A673 (cell line): ENCODE measurements around the gene THRB.

Experiments used
- EZH2 ChIP-seq: fragments of 200-600 bp; sonication (generic); IDR thresholded peaks from 2 replicates; pipeline ENCODE4 v1.6.1; 2017; ENCODE audit warnings: borderline replicate concordance, low read depth, mild to moderate bottlenecking, mixed read lengths, antibody characterized with exemption, low read length; ENCODE audit not compliant: poor library complexity, severe bottlenecking
- TF ChIP-seq, protein P1 (sequence below): fragments of 300-800, 200-600 bp; sonication (generic); conservative IDR thresholded peaks from 2 replicates; pipeline ENCODE4 v1.5.1; 2017; ENCODE audit warnings: low read depth, mild to moderate bottlenecking, antibody characterized with exemption, low read length, moderate library complexity, mixed read lengths

DNA sequence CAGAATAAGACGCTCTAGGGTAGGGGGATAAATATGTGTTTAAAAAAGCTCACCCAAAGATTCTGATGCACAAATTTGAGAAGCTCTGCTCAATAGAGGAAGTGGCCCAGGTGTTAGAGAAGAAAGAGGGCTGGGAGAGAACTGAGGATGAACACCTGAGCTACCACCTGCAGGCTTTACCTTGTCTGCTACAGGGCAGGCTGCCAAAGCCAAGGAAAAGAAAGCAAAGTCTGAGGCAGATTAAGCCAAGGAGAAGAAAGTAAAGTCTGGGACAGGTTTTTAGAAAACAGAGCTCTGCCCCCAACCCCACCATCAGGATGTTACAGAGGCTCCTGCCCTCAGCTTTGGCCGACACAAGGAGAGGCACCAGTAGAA is 92.9 kb downstream of the THRB start:
- no peak for TF ChIP-seq EZH2
- TF ChIP-seq, protein P1, sequence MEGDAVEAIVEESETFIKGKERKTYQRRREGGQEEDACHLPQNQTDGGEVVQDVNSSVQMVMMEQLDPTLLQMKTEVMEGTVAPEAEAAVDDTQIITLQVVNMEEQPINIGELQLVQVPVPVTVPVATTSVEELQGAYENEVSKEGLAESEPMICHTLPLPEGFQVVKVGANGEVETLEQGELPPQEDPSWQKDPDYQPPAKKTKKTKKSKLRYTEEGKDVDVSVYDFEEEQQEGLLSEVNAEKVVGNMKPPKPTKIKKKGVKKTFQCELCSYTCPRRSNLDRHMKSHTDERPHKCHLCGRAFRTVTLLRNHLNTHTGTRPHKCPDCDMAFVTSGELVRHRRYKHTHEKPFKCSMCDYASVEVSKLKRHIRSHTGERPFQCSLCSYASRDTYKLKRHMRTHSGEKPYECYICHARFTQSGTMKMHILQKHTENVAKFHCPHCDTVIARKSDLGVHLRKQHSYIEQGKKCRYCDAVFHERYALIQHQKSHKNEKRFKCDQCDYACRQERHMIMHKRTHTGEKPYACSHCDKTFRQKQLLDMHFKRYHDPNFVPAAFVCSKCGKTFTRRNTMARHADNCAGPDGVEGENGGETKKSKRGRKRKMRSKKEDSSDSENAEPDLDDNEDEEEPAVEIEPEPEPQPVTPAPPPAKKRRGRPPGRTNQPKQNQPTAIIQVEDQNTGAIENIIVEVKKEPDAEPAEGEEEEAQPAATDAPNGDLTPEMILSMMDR = no peak
